Activated CD8-positive, alpha-beta memory T cell treated with anti-CD3 and anti-CD28 coated beads for 1 hour (primary cell): ENCODE data around the gene CYP4Z1.
"Not testable (repeated sequence)": the region's sequence is repeated elsewhere in the genome, so short reads cannot be mapped to it uniquely, and the experiment has no call there.

Experiments used
- DNase-seq, 2 donors: peaks; one replicate each; pipeline ENCODE4 v3.0.0-alpha.2; 2020; ENCODE audit warnings: low read depth in 1 of 2; ENCODE audit errors: extremely low read depth in 1 of 2

CYP4Z1 gene

DNA sequence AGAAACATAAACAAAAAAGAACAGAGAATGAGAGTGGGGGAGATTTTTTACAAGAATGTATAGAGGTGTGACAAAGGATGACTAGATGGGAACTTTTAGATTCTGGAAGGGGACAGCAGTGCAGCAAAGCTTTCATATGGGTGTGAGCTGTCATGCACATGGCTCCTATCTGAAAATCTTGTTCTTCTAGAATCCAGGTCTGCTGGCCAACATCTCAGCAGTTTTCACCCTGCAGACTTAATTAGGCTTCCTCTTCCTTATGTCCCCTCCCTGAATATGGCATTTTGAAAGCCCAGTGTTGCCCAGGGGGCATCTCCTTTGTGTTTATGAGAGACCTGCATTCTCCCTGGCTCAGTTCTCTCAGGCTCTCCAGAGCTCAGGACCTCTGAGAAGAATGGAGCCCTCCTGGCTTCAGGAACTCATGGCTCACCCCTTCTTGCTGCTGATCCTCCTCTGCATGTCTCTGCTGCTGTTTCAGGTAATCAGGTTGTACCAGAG is at the start of gene CYP4Z1:
Gene CYP4Z1 (plus strand): TSS at position 135 of the 498 bp plus-strand sequence. CDS start 260 bp downstream, at position 395.
- no peak for DNase-seq

- DNase-seq = no peak
Observed at GRCh38 chr1:47021070-47021469, 46.0 kb upstream of the CYP4Z1 start.

DNA sequence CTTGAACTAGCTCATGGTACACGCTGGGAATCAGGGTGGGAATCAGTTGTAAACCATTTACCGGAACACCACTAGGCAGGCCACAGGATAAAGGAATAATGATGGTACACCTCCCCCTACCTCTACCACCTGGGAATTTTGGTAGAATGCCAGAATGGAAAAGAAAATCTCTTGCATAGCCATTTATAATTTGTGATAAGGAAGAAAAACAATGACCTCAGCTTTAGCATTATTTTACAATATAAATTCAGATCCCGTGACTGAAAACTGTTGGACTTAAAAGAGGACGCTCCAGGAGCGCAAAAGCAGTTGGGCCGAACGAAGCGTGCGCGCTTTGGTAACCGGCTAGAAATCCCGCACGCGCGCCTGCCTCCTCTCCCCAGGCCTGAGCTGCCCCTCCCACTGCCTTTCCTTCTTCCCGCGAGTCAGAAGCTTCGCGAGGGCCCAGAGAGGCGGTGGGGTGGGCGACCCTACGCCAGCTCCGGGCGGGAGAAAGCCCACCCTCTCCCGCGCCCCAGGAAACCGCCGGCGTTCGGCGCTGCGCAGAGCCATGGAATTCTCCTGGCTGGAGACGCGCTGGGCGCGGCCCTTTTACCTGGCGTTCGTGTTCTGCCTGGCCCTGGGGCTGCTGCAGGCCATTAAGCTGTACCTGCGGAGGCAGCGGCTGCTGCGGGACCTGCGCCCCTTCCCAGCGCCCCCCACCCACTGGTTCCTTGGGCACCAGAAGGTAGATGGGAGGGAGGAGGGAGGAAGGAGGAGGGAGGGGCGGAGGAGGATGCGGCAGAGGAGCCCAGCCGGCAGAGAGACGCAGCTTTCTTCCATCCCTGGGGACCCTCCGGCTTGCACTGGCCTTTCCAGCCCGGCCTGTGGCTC is 43.5 kb upstream of the CYP4Z1 start, which contains the start of gene CYP4X1:
Gene CYP4X1 (plus strand): TSS at position 402 of the 873 bp plus-strand sequence. CDS start 149 bp downstream, at position 551.
- no peak for DNase-seq

DNA sequence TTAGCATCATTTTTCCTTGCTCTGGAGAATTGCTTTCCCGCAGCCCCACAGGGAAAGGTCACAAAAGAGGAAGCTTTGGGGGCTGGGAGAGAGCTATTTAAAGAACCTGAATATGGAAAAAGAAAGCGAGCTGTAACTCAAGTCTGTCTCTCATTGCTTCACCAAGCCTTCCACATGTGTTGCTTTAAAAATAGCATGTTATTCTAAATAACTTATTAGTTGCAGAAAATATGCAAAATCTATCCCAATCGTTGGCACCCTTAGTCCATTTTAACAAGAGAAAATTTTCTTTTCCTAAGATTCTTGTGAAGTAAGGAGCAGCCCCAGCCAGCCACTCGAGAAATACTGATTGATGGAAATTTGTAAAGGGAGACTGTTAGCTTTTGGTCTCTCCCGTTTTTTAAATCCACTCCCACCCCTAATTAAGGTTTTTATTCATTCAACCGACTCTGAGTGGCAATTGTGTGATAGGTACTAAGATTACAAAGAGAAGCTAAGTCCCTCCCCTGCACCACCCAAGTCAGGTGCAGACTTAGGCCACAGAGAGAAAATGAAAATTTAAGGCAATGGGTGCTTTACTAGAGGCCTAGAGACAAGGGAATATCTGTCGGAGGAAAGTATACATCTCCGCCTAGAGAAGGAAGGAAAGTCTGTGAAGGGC is 42.8 kb upstream of the CYP4Z1 start:
- DNase-seq = no peak

GRCh38 chr1:47030170-47030805 is 36.7 kb upstream of the CYP4Z1 start:
- no peak for DNase-seq

- DNase-seq = no peak
Observed at GRCh38 chr1:47031059-47031458, 36.0 kb upstream of the CYP4Z1 start.

- no peak for DNase-seq
Observed at GRCh38 chr1:47031585-47031984, 35.4 kb upstream of the CYP4Z1 start.

DNA sequence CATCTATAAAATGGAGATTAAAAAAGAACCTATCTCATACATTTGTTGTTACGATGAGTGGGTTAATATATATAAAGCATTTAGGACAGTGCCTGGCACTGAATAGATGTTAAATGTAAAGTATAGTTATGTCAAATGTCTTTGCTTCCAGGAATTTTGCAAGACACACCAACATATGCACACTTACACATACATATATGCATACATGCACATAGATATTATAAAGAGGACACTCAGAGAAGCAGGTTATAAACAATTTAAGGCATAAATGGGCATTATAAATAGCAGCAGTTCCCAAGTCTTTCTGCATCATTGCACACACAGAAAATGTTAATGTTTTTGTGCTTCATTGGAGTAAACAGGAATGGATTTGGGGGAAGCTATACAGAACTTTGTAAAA is 30.3 kb upstream of the CYP4Z1 start:
- no peak for DNase-seq

- DNase-seq = no peak
Observed at GRCh38 chr1:47059376-47059775, 7.7 kb upstream of the CYP4Z1 start.

DNA sequence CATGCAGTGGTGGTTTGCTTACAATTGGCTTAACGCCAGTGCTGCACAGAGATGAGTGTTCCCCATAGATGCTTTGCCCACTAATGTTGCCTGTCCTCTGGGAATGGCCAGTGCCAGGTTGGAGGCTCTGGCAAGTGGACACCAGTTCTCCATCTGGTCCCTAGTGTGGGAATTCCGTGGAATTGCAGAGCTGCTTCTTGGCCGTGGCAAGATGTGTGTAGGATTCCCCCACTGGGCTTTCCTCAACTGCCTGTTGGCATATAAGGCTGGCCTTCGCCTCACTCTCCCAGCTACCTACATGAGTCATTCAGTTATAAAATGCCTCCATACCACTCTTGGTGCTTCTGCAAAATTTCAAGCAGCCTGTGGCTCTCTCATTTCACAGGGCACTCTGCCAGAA is 2.0 kb downstream of the CYP4Z1 start:
- not testable (repeated sequence) for DNase-seq

- not testable (repeated sequence) for DNase-seq
Observed at GRCh38 chr1:47069509-47069908, 2.5 kb downstream of the CYP4Z1 start.

DNA sequence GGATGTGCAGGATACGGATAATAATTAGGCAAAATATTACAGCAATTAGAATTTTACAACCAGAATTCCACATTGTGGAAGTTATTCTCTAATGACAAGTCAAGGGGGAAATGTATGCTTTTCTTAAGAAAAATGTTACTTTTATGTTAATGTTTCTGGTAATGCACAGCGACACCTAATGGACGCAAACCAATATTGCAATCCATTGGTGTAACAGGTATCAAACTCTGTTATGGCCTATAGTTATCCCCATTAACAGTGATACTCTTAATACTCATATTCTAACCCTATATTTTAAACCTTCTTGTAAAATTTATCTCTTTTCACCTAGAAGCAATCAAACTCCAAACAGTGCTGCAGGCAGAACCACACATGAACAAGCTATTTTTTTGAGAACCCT is 22.3 kb downstream of the CYP4Z1 start:
- DNase-seq = not testable (repeated sequence)

DNA sequence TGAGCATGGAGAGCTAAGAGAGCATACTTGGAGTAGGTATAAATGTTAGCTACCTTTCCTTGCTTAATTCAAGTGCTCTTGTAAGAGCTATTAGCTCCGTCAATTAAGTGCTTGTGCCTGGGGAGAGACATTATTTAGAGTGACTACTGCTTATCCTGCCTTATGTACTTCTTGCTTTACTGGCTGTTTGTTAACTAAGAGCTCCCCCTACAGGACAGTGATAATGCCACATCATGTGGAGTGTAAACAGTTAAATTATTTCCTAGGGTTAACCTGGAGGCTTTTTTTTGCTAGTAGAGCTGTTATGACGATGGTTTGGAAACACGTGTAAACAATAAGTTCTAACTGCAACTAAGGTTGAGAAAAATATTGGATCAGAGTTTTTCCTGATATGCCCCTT is 24.4 kb downstream of the CYP4Z1 start:
- DNase-seq = not testable (repeated sequence)

- DNase-seq = no peak
Observed at GRCh38 chr1:47104816-47105215, 37.8 kb downstream of the CYP4Z1 start.

DNA sequence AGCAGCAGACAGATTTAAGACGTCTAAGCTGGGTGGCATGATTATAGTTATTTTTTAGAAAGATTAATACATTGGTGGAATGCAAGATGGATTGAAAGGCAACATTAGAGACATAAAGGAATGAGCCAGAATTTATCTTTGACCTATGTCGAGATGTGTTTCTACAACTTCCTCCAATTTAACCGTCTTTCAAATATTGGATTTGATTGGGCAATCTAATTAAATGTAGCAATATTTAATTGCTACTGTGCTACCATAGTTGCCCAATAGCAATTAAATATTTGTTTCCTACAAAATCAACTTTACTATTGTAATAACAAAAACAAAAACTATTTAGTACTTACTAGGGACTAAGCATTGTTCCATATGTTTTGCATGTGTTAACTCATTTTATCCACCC is 39.8 kb downstream of the CYP4Z1 start:
- no peak for DNase-seq

- DNase-seq = not testable (repeated sequence)
Observed at GRCh38 chr1:47107851-47108574, 41.0 kb downstream of the CYP4Z1 start.

DNA sequence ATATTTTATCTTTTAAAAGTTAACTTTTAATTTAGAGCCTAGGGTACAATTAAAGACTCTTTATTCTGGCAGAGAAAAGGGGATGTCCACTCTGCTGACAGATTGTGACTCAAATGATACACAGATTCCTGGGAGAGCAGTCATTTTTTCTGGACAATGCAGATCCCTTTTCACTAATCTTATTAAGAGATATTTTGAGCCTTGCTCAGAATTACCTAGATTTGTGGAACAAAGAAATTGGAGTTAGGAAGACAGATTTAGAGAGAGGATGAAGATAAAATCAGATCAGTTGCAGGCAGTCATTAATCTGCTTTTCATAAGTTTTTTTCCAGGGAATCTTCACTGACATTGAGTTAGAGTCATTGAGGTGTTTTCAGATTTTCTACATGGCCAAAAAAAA is 42.5 kb downstream of the CYP4Z1 start:
- not testable (repeated sequence) for DNase-seq

- DNase-seq = no peak
Observed at GRCh38 chr1:47113178-47113577, 46.1 kb downstream of the CYP4Z1 start.

- not testable (repeated sequence) for DNase-seq
Observed at GRCh38 chr1:47121039-47121438, 54.0 kb downstream of the CYP4Z1 start.

GRCh38 chr1:47124834-47125233 is 57.8 kb downstream of the CYP4Z1 start:
- not testable (repeated sequence) for DNase-seq

DNA sequence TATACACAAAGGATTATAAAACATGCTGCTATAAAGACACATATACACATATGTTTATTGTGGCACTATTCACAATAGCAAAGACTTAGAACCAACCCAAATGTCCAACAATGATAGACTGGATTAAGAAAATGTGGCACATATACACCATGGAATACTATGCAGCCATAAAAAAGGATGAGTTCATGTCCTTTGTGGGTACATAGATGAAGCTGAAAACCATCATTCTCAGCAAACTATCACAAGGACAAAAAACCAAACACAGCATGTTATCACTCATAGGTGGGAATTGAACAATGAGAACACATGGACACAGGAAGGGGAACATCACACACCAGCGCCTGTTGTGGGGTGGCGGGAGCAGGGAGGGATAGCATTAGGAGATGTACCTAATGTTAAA is 60.0 kb downstream of the CYP4Z1 start:
- not testable (repeated sequence) for DNase-seq
